Non-pigmented ciliary epithelial cell (primary cell): ENCODE results near the gene DIPK1B.
"Not testable (repeated sequence)": the region's sequence is repeated elsewhere in the genome, so short reads cannot be mapped to it uniquely, and the experiment has no call there.

ENCODE experiments used
- DNase-seq: peaks from one replicate; pipeline ENCODE4 v3.0.0-alpha.2; 2010; ENCODE audit warnings: low read depth

The DIPK1B gene

GRCh38 chr9:136698635-136699246, 13.6 kb upstream of the DIPK1B start:
- DNase-seq = no peak

GRCh38 chr9:136700304-136700703, 12.1 kb upstream of the DIPK1B start:
- no peak for DNase-seq

- no peak for DNase-seq
Observed at GRCh38 chr9:136700959-136701667, 11.3 kb upstream of the DIPK1B start.

- no peak for DNase-seq
Observed at GRCh38 chr9:136701668-136702053, 10.7 kb upstream of the DIPK1B start.

GRCh38 chr9:136703276-136703860, 9.0 kb upstream of the DIPK1B start:
- no peak for DNase-seq

GRCh38 chr9:136704741-136705140, 7.6 kb upstream of the DIPK1B start:
- not testable (repeated sequence) for DNase-seq

GRCh38 chr9:136705564-136705963, 6.8 kb upstream of the DIPK1B start:
- DNase-seq = no peak

GRCh38 chr9:136707011-136707410, 5.4 kb upstream of the DIPK1B start:
- DNase-seq = no peak

- no peak for DNase-seq
Observed at GRCh38 chr9:136707849-136708517, 4.4 kb upstream of the DIPK1B start.

GRCh38 chr9:136709454-136710109, 2.8 kb upstream of the DIPK1B start:
- no peak for DNase-seq

- DNase-seq = no peak
Observed at GRCh38 chr9:136710543-136710942, 1.8 kb upstream of the DIPK1B start.

- DNase-seq = not testable (repeated sequence)
Observed at GRCh38 chr9:136711219-136711648, 1.1 kb upstream of the DIPK1B start.

- DNase-seq = no peak
Observed at GRCh38 chr9:136712690-136713544, 545 bp downstream of the DIPK1B start.

- DNase-seq = no peak
Observed at GRCh38 chr9:136713550-136713949, 1.2 kb downstream of the DIPK1B start.

GRCh38 chr9:136714096-136714892, 1.9 kb downstream of the DIPK1B start:
- no peak for DNase-seq

GRCh38 chr9:136714893-136715274, 2.5 kb downstream of the DIPK1B start:
- DNase-seq = no peak

GRCh38 chr9:136717399-136717798, 5.0 kb downstream of the DIPK1B start:
- no peak for DNase-seq

GRCh38 chr9:136718345-136719194, 6.2 kb downstream of the DIPK1B start:
- no peak for DNase-seq

GRCh38 chr9:136719195-136719880, 7.0 kb downstream of the DIPK1B start:
- no peak for DNase-seq
